ENCODE data around the gene COL4A4. TPM values are rescaled to one million over a fixed set of nuclear protein-coding genes. Genes with fewer than 3 reads are reported as not detected.

Gene COL4A4
- total RNA-seq, 1 donor from 2014 or later: 20.5 TPM

DNA sequence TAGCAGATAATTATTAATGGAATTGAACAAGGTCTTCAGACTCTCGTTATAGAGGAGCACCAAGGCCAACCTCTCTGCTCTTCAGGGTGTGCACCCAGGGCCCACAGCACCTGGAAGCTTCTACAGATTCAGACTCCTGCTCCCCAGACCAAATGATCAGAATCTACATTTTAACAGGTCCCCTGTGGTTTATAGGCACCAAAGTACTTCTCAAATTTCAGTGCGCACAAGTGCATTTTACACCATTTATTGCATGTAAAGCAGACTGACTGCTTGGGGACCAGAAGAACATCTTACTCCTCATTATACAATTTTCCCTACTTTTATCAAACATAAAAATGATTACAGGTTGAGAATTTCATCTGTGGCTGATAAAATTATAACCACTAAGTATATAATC lies 163.9 kb downstream of the COL4A4 start:
- H3K36me3 ChIP-seq: peaks cover 3 to 10% of the 10 kb centered on the region in 2 donors
- H3K4me1 ChIP-seq: no peaks in the 10 kb centered on the region
- intact Hi-C loops (cut with DNase I): no loop called here
- no peak overlapping the region for H3K27ac ChIP-seq
- DNase-seq (ENCODE audit: low spot score in 2 of 2): no peak
- TF ChIP-seq, protein P1, sequence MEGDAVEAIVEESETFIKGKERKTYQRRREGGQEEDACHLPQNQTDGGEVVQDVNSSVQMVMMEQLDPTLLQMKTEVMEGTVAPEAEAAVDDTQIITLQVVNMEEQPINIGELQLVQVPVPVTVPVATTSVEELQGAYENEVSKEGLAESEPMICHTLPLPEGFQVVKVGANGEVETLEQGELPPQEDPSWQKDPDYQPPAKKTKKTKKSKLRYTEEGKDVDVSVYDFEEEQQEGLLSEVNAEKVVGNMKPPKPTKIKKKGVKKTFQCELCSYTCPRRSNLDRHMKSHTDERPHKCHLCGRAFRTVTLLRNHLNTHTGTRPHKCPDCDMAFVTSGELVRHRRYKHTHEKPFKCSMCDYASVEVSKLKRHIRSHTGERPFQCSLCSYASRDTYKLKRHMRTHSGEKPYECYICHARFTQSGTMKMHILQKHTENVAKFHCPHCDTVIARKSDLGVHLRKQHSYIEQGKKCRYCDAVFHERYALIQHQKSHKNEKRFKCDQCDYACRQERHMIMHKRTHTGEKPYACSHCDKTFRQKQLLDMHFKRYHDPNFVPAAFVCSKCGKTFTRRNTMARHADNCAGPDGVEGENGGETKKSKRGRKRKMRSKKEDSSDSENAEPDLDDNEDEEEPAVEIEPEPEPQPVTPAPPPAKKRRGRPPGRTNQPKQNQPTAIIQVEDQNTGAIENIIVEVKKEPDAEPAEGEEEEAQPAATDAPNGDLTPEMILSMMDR (IDR thresholded peaks at IDR 0.05): no peak
- H3K9me3 ChIP-seq: no peaks in the 10 kb centered on the region
- H3K4me3 ChIP-seq: no peak overlapping the region
- H3K27me3 ChIP-seq: no peaks in the 10 kb centered on the region

DNA sequence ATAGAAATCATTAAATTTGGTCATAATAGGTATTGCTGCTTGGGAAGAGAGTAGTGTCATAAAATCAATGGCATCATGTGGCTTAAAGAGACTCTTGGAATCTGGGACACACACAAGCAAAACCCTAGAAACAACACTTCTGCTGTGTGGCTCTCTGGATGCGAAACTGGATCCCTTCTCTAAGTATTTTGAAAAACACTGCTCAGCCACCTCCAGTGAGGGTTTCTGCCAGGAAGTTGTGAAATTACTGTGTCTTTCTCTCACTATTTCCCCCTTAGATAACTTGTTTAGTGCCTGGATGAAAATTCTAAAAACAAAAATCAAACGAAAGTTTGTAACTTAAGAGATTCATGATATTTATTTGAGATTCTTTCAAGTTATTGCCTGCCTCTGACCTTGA lies 164.3 kb downstream of the COL4A4 start:
- DNase-seq (ENCODE audit: low spot score in 2 of 2): no peak
- Histone ChIP-seq H3K27ac (no peak overlapping the region), H3K4me1 (no peaks in the 10 kb centered on the region), H3K4me3 (no peak overlapping the region), H3K36me3 (peaks cover 3 to 10% of the 10 kb centered on the region in 2 donors), H3K27me3 (no peaks in the 10 kb centered on the region), H3K9me3 (no peaks in the 10 kb centered on the region)
- TF ChIP-seq, protein P1 (IDR thresholded peaks at IDR 0.05): no peak
- intact Hi-C loops (cut with DNase I): no loop called here

DNA sequence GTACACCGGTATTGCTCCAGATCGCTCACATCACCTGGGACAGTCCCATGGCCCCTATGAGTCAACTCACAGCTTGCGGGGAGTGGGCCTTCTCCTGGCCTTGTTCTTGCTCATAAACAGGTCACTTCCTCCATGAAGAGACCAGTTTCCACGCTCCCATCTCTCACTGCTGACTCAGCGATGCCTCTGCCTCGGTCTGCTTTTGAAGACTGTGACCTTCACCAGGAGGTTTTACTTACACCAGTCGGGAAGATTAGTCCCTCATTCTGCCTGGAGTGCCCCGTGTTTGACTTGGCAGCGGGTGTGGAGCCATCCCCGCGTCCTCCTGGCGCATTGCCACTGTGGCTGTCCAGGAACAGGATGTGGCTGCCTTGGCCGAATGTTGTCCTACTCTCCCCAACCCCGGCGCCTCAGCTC lies 168.4 kb downstream of the COL4A4 start:
- no peak for DNase-seq (ENCODE audit: low spot score in 2 of 2)
- TF ChIP-seq, protein P1 (IDR thresholded peaks at IDR 0.05): no peak

DNA sequence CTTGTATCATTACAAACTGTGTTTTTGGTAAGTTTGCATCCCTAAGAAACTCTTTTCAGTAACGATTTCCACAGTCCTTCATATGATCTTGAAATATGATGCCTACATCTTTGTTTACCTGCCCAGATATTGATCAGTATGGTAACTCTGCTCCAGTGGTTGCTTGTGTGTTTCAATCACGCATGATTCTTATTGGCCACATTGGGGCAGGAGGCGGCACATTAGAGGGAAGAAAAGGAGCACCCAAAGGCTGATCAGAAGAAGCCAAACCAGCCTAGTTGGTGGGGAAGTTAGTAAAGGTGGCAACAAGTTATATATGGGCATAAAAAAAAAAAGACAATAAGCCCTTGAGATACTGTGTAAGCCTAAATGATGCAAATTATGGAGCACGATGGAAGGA lies 169.2 kb downstream of the COL4A4 start:
- no peaks in the 10 kb centered on the region for H3K9me3 ChIP-seq
- H3K36me3 ChIP-seq: peaks cover 3 to 10% of the 10 kb centered on the region in 2 donors
- H3K4me1 ChIP-seq: no peaks in the 10 kb centered on the region
- no peak for DNase-seq (ENCODE audit: low spot score in 2 of 2)
- TF ChIP-seq, protein P1 (IDR thresholded peaks at IDR 0.05): no peak
- H3K27ac ChIP-seq: no peak overlapping the region
- intact Hi-C loops (cut with DNase I): no loop called here
- H3K27me3 ChIP-seq: no peaks in the 10 kb centered on the region
- H3K4me3 ChIP-seq: no peak overlapping the region

More for the DNA sequence above, 168.4 kb downstream of the COL4A4 start:
- intact Hi-C loops (cut with DNase I): no loop called here
- no peaks in the 10 kb centered on the region for H3K4me1 ChIP-seq
- H3K27ac ChIP-seq: no peak overlapping the region
- H3K4me3 ChIP-seq: no peak overlapping the region
- no peaks in the 10 kb centered on the region for H3K9me3 ChIP-seq
- no peaks in the 10 kb centered on the region for H3K27me3 ChIP-seq
- peaks cover 3 to 10% of the 10 kb centered on the region in 2 donors for H3K36me3 ChIP-seq

DNA sequence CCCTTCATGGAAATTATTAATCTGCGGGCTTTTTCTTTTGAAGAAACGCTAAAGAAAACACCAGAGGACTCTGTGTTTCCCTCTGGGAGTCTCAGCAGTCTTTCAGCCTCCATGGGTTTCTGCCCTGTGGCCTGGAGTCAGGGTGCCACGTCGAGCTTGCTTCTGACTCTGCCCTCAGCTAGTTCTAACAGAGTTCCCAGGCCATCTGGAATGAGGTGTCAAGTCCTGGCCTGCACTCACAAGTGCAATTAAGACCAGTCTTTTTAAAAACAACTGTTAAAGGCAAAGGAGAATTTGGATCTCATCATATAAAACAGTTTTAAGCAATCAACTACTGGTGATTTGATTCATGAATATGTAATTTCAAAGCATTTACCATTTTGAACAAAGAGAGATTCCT lies 170.8 kb downstream of the COL4A4 start:
- Histone ChIP-seq H3K36me3 (peaks cover 3 to 10% of the 10 kb centered on the region in 2 donors), H3K4me3 (no peak overlapping the region), H3K27ac (no peak overlapping the region), H3K4me1 (no peaks in the 10 kb centered on the region), H3K27me3 (no peaks in the 10 kb centered on the region), H3K9me3 (no peaks in the 10 kb centered on the region)
- TF ChIP-seq, protein P1 (IDR thresholded peaks at IDR 0.05): no peak
- intact Hi-C loops (cut with DNase I): no loop called here
- no peak for DNase-seq (ENCODE audit: low spot score in 2 of 2)

DNA sequence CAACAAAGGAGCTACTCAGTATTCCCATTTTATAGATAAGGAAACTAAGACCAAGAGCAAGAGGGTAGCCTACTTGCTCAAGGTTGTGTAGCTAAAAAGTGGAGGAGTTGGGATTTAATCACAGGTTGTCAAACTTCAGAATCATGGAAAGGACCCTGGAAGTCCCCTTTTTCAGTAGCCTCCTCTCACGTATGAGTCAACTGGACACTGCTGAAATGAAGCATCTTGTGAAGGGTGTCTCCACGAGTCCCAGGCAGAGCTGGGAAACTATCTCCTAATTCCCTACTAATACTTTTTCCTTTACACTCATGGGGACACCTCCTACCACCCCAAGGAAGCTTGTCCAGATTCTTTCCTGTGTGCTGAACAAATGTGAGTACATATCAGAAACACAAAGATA lies 172.3 kb downstream of the COL4A4 start:
- no peak overlapping the region for H3K4me3 ChIP-seq
- intact Hi-C loops (cut with DNase I): no loop called here
- H3K36me3 ChIP-seq: peaks cover 3 to 10% of the 10 kb centered on the region in 2 donors
- no peaks in the 10 kb centered on the region for H3K4me1 ChIP-seq
- DNase-seq (ENCODE audit: low spot score in 2 of 2): no peak
- TF ChIP-seq, protein P1 (IDR thresholded peaks at IDR 0.05): no peak
- H3K27ac ChIP-seq: no peak overlapping the region
- no peaks in the 10 kb centered on the region for H3K9me3 ChIP-seq
- no peaks in the 10 kb centered on the region for H3K27me3 ChIP-seq
